ENCODE results near the gene ZNF223.
A peak's percentile ranks its signal among the peaks of the same experiment; 100 is the strongest.

The ZNF223 gene

GRCh38 chr19:44024900-44025216 is 27.0 kb upstream of the ZNF223 start:
- TF ChIP-seq NFIC (IDR thresholded peaks at IDR 0.05) (no peak), TEAD4 (IDR thresholded peaks at IDR 0.05) (no peak), RAD21 (IDR thresholded peaks at IDR 0.05; ENCODE audit: low read depth) (no peak), CREB1 (IDR thresholded peaks at IDR 0.05; ENCODE audit: low read depth) (no peak), EGR1 (IDR thresholded peaks at IDR 0.05) (no peak), CEBPB (IDR thresholded peaks at IDR 0.05) (no peak), TCF12 (IDR thresholded peaks at IDR 0.05; ENCODE audit: low read depth) (no peak), YY1 (IDR thresholded peaks at IDR 0.05; ENCODE audit: low read depth) (no peak), FOXM1 (IDR thresholded peaks at IDR 0.05; ENCODE audit: borderline replicate concordance, low read depth) (no peak), TAF1 (IDR thresholded peaks at IDR 0.05; ENCODE audit: low read depth) (no peak)

- TF ChIP-seq CREB1 (IDR thresholded peaks at IDR 0.05; ENCODE audit: low read depth) (peak; percentile 78), EP300 (IDR thresholded peaks at IDR 0.05; ENCODE audit: borderline replicate concordance) (no peak), TCF12 (IDR thresholded peaks at IDR 0.05; ENCODE audit: low read depth) (no peak), MAX (IDR thresholded peaks at IDR 0.05) (0 out of 2 replicates have a peak, but pooled peaks have one; percentile 15), YY1 (IDR thresholded peaks at IDR 0.05; ENCODE audit: low read depth) (0 out of 2 replicates have a peak, but pooled peaks have one; percentile 20), RAD21 (IDR thresholded peaks at IDR 0.05; ENCODE audit: low read depth) (no peak)
Observed at GRCh38 chr19:44025217-44025936, 26.5 kb upstream of the ZNF223 start, which contains the start of gene ZNF222. TSS of gene ZNF222 (plus strand) at chr19:44025379. CDS start at chr19:44025437, 58 bp downstream.

- TF ChIP-seq TEAD4 (IDR thresholded peaks at IDR 0.05) = no peak
- no peak for TF ChIP-seq TAF1 (IDR thresholded peaks at IDR 0.05; ENCODE audit: low read depth)
- no peak for TF ChIP-seq REST (IDR thresholded peaks at IDR 0.05; ENCODE audit: low read depth)
- no peak for TF ChIP-seq RAD21 (IDR thresholded peaks at IDR 0.05; ENCODE audit: low read depth)
- TF ChIP-seq EGR1 (IDR thresholded peaks at IDR 0.05) = no peak
- no peak for TF ChIP-seq TCF12 (IDR thresholded peaks at IDR 0.05; ENCODE audit: low read depth)
- TF ChIP-seq USF1 (IDR thresholded peaks at IDR 0.05) = no peak
- no peak for TF ChIP-seq CEBPB (IDR thresholded peaks at IDR 0.05)
- TF ChIP-seq MAX (IDR thresholded peaks at IDR 0.05) = no peak
- no peak for TF ChIP-seq FOXM1 (IDR thresholded peaks at IDR 0.05; ENCODE audit: borderline replicate concordance, low read depth)
Observed at GRCh38 chr19:44026622-44027021, 25.2 kb upstream of the ZNF223 start.

- no peak for TF ChIP-seq EGR1 (IDR thresholded peaks at IDR 0.05)
- TF ChIP-seq TCF12 (IDR thresholded peaks at IDR 0.05; ENCODE audit: low read depth) = 0 out of 2 replicates have a peak, but pooled peaks have one; percentile 29
Observed at GRCh38 chr19:44032001-44032610, 19.7 kb upstream of the ZNF223 start.

GRCh38 chr19:44042147-44042546 is 9.7 kb upstream of the ZNF223 start:
- no peak for TF ChIP-seq EGR1 (IDR thresholded peaks at IDR 0.05)
- no peak for TF ChIP-seq REST (IDR thresholded peaks at IDR 0.05; ENCODE audit: low read depth)

- TF ChIP-seq NFIC (IDR thresholded peaks at IDR 0.05) (no peak), TAF1 (IDR thresholded peaks at IDR 0.05; ENCODE audit: low read depth) (no peak), EGR1 (IDR thresholded peaks at IDR 0.05) (no peak), CEBPB (IDR thresholded peaks at IDR 0.05) (no peak), MAX (IDR thresholded peaks at IDR 0.05) (peak; percentile 14; the same call in 1 of the 2 replicates), EP300 (IDR thresholded peaks at IDR 0.05; ENCODE audit: borderline replicate concordance) (no peak), ZBTB7A (IDR thresholded peaks at IDR 0.05; ENCODE audit: low read depth) (no peak), RAD21 (IDR thresholded peaks at IDR 0.05; ENCODE audit: low read depth) (no peak)
Observed at GRCh38 chr19:44050740-44051649, 841 bp upstream of the ZNF223 start.
